ENCODE measurements around the gene ETV3L. TPM values are rescaled to one million over a fixed set of nuclear protein-coding genes. Genes with fewer than 3 reads are reported as not detected.
A peak's percentile ranks its signal among the peaks of the same experiment; 100 is the strongest.

The ETV3L gene
- total RNA-seq, 2 donors from 2014 or later = 0.26 TPM; not detected in 1

- 44 to 66% methylated on average over 1 to 3 of the region's 3 CpGs for WGBS, 2 experiments (ENCODE audit: insufficient coverage in 1 of 2, insufficient read length in 1 of 2)
- Mint-ChIP-seq H3K27ac (no peak overlapping the region), H3K27me3 (ENCODE audit: insufficient read depth) (peaks cover 32% of the 10 kb centered on the region), H3K4me1 (peaks cover 59% of the 10 kb centered on the region), H3K9me3 (no peaks in the 10 kb centered on the region), H3K36me3 (ENCODE audit: low read depth) (no peaks in the 10 kb centered on the region), H3K4me3 (no peak overlapping the region)
- H3K9ac ChIP-seq (ENCODE audit: extremely low read depth, low read length, poor library complexity, severe bottlenecking) = no peak overlapping the region
- no peak for TF ChIP-seq CTCF (conservative IDR thresholded peaks at IDR 0.05)
- no peaks in the 10 kb centered on the region for H3K27me3 ChIP-seq (ENCODE audit: control insufficient read depth, insufficient read depth, low read length, poor library complexity, severe bottlenecking)
- DNase-seq = peak; percentile 70
- peaks cover 12% of the 10 kb centered on the region for H3K4me1 ChIP-seq (ENCODE audit: control insufficient read depth, insufficient read depth, low read length)
- H3K27ac ChIP-seq (ENCODE audit: low read depth, low read length) = no peak overlapping the region
- no peak overlapping the region for H3K4me3 ChIP-seq (ENCODE audit: low read length)
- no peaks in the 10 kb centered on the region for H3K9me3 ChIP-seq (ENCODE audit: control insufficient read depth, low read length)
- no peaks in the 10 kb centered on the region for H3K36me3 ChIP-seq (ENCODE audit: control insufficient read depth, insufficient read depth, low read length)
Measured at GRCh38 chr1:157113631-157114030, 14.0 kb upstream of the ETV3L start.

- Mint-ChIP-seq H3K36me3 (ENCODE audit: low read depth) (no peaks in the 10 kb centered on the region), H3K4me1 (peaks cover 60% of the 10 kb centered on the region), H3K4me3 (no peak overlapping the region), H3K9me3 (no peaks in the 10 kb centered on the region), H3K27me3 (ENCODE audit: insufficient read depth) (peaks cover 35% of the 10 kb centered on the region), H3K27ac (no peak overlapping the region)
- TF ChIP-seq CTCF (conservative IDR thresholded peaks at IDR 0.05) = no peak
- no peak overlapping the region for H3K27ac ChIP-seq (ENCODE audit: low read depth, low read length)
- no peak overlapping the region for H3K9ac ChIP-seq (ENCODE audit: extremely low read depth, low read length, poor library complexity, severe bottlenecking)
- no peaks in the 10 kb centered on the region for H3K27me3 ChIP-seq (ENCODE audit: control insufficient read depth, insufficient read depth, low read length, poor library complexity, severe bottlenecking)
- H3K4me1 ChIP-seq (ENCODE audit: control insufficient read depth, insufficient read depth, low read length) = peaks cover 12% of the 10 kb centered on the region
- H3K36me3 ChIP-seq (ENCODE audit: control insufficient read depth, insufficient read depth, low read length) = no peaks in the 10 kb centered on the region
- no peak overlapping the region for H3K4me3 ChIP-seq (ENCODE audit: low read length)
- no peak for DNase-seq
- 86 to 88% methylated on average over 3 to 7 of the region's 7 CpGs for WGBS, 2 experiments (ENCODE audit: insufficient coverage in 1 of 2, insufficient read length in 1 of 2)
- no peaks in the 10 kb centered on the region for H3K9me3 ChIP-seq (ENCODE audit: control insufficient read depth, low read length)
Measured at GRCh38 chr1:157113106-157113505, 13.5 kb upstream of the ETV3L start.

DNA sequence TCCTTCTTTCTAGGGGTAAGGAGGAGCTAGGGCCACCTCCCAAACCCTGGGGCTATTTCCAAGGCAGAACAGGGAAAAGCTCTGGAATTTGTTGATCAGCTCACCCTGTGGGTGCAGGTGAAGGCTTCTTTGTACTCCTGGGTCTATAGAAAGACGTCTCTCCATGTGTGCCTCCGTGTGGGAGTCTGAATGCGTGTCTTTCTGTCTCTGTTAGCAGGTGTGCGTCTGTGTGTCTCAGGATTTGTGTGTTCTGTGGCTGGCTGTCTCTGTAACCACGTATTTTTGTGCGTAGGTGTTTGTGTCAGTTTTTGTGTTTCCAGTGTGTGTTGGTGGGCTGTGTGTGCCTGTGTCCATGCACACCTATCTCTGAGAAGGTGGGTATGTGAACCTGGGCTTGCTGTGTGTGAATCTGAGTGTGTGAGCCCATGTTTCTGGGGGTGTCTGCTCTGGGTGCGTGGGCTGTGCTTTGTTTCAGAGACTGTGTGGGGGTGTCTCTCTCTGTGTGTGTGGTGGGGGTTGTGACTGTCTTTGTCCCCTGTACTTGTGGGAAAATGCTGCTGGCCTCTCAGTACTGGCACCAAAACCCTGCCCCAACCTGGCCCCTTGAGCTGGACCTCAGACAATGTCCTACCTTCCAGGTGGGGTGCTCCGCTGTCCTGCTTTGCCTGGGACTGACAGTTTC lies 12.7 kb upstream of the ETV3L start:
- TF ChIP-seq CTCF (conservative IDR thresholded peaks at IDR 0.05) = no peak
- WGBS, 2 experiments (ENCODE audit: insufficient coverage in 1 of 2, insufficient read length in 1 of 2) = 74 to 81% methylated on average over 5 to 8 of the region's 8 CpGs
- Histone ChIP-seq H3K4me3 (ENCODE audit: low read length) (no peak overlapping the region), H3K4me1 (ENCODE audit: control insufficient read depth, insufficient read depth, low read length) (peaks cover 12% of the 10 kb centered on the region), H3K27ac (ENCODE audit: low read depth, low read length) (no peak overlapping the region), H3K36me3 (ENCODE audit: control insufficient read depth, insufficient read depth, low read length) (no peaks in the 10 kb centered on the region), H3K9ac (ENCODE audit: extremely low read depth, low read length, poor library complexity, severe bottlenecking) (peak overlapping the region; percentile 6), H3K27me3 (ENCODE audit: control insufficient read depth, insufficient read depth, low read length, poor library complexity, severe bottlenecking) (no peaks in the 10 kb centered on the region), H3K9me3 (ENCODE audit: control insufficient read depth, low read length) (no peaks in the 10 kb centered on the region)
- Mint-ChIP-seq H3K36me3 (ENCODE audit: low read depth) (no peaks in the 10 kb centered on the region), H3K27me3 (ENCODE audit: insufficient read depth) (peaks cover 42% of the 10 kb centered on the region), H3K27ac (no peak overlapping the region), H3K4me1 (peaks cover 61% of the 10 kb centered on the region), H3K4me3 (peak overlapping the region; percentile 15), H3K9me3 (no peaks in the 10 kb centered on the region)
- peak; percentile 45 for DNase-seq
